Heart right ventricle (tissue), 16 donors: ENCODE data around the gene RMI2. TPM values are rescaled to one million over a fixed set of nuclear protein-coding genes. Genes with fewer than 3 reads are reported as not detected.

Experiments
- ATAC-seq, 8 donors: fragments of 200-7000 bp; cut with Tn5 transposase; one replicate each; pipeline ENCODE4 v1.9.1; 2020; ENCODE audit warnings: mild to moderate bottlenecking in 8 of 8, moderate library complexity in 8 of 8, moderate number of reproducible peaks in 1 of 8
- DNase-seq, 2 donors: peaks; one replicate each; pipeline ENCODE4 v3.0.0-alpha.2; 2020
- H3K27ac ChIP-seq, 10 donors: fragments of 200-600 bp; sonication (generic) in 2 of 10; one replicate each; pipeline versions ENCODE4 v1.5.0 to v1.8.0; 2020 to 2022; ENCODE audit warnings: mild to moderate bottlenecking in 3 of 10
- H3K27me3 ChIP-seq, 7 donors: fragments of 200-600 bp; one replicate each; pipeline ENCODE4 v1.8.0; 2021 to 2022; ENCODE audit warnings: mild to moderate bottlenecking in 2 of 7
- H3K36me3 ChIP-seq, 9 donors: fragments of 200-600 bp; sonication (generic) in 1 of 9; one replicate each; pipeline versions ENCODE4 v1.5.0 to v1.8.0; 2020 to 2022; ENCODE audit warnings: mild to moderate bottlenecking in 2 of 9
- H3K4me1 ChIP-seq, 9 donors: fragments of 200-600 bp; sonication (generic) in 1 of 9; one replicate each; pipeline versions ENCODE4 v1.5.0 to v1.8.0; 2020 to 2022; ENCODE audit warnings: mild to moderate bottlenecking in 4 of 9
- H3K4me3 ChIP-seq, 10 donors: fragments of 200-600 bp; sonication (generic) in 2 of 10; one replicate each; pipeline versions ENCODE4 v1.5.0 to v1.8.0; 2020 to 2022; ENCODE audit warnings: mild to moderate bottlenecking in 7 of 10, moderate library complexity in 2 of 10
- H3K9me3 ChIP-seq, 11 donors: fragments of 200-600 bp in 10 of 11; sonication (generic) in 2 of 11; one replicate each; pipeline versions ENCODE4 v1.5.0 to v1.8.0; 2013 to 2022; ENCODE audit warnings: mild to moderate bottlenecking in 2 of 11, control low read depth in 1 of 11, moderate library complexity in 1 of 11
- CTCF ChIP-seq, 9 donors: fragments of 200-600 bp; sonication (generic) in 2 of 9; IDR thresholded peaks; one replicate each; pipeline versions ENCODE4 v1.5.0 to v1.8.0; 2021 to 2022; ENCODE audit warnings: antibody characterized with exemption in 9 of 9, mild to moderate bottlenecking in 5 of 9, moderate library complexity in 1 of 9
- WGBS, 2 donors: extraction: QIAGEN DNeasy Blood & Tissue Kit; methylation state at CpG; one replicate each; pipeline ENCODE4 v1.1.7; 2013; ENCODE audit warnings: inconsistent platforms in 1 of 2; 5-methylcytosine and 5-hydroxymethylcytosine counted together
- intact Hi-C, 10 donors: fragments of 100-400 bp; cut with DNase I; formaldehyde crosslinking; loops; one replicate each; pipeline versions ENCODE4 v1.11.1 to v1.14.2; 2022
- polyA plus RNA-seq, 2 donors: library from polyadenylated mRNA; stranded (reverse); fragments of 200-250 nt; gene quantifications; one replicate each; pipeline ENCODE4 v1.2.3, GENCODE V29; 2013
- total RNA-seq, 10 donors: library from RNA; stranded (reverse); fragmentation: NEBNext Ultra II Directional in 3 of 10; extraction: Animal tissue kit (Norgen Biotek cat#: 25700) in 3 of 10; gene quantifications; one replicate each; pipeline versions ENCODE4 v1.2.1 to v1.2.4, GENCODE V29; 2021 to 2023
- donor health status: Arrhythmogenic right ventricular cardiomyopathy.
- donor health status: ischemic (EF 13 %, LVEDD 7.1; RV severe dilation, severe dysfunction).
- donor health status: healthy with polysubstance abuse.
- donor health status: DM: no; HTN: yes; CAD: no.
- donor health status: DM: no; HTN: no; CAD: no.
- donor health status: ischemic (EF 25% LVEDD 6.9; RV normal size, moderate dysfunction).
- donor health status: ischemic (EF 25% LVEDD 5.7; RV mildly dilated, moderate dysfunction).
- donor health status: healthy.
- donor health status: DM: yes; HTN: yes; CAD: no.
- donor health status: Ischemic cardiomyopathy.
- donor health status: ischemic (EF 35%, LVEDD 5.7; RV mildly dilated, moderate dysfunction).
- donor health status: nonischemic (EF 11% LVEDD 7.7; RV severe dilation, severe dysfunction).
- donor health status: DM: yes; HTN: yes; CAD: no.
- donor health status: PGD.
- donor health status: ischemic (EF 29% LVEDD 5.4; RV normal size, mild dysfunction).
- donor health status: nonischemic (EF 23%, LVEDD 6.1; RV moderate dilation, normal function).

The RMI2 gene
- total and polyA plus RNA-seq, 12 donors, result 0.22 to 3.8 (median 1.1) TPM

DNA sequence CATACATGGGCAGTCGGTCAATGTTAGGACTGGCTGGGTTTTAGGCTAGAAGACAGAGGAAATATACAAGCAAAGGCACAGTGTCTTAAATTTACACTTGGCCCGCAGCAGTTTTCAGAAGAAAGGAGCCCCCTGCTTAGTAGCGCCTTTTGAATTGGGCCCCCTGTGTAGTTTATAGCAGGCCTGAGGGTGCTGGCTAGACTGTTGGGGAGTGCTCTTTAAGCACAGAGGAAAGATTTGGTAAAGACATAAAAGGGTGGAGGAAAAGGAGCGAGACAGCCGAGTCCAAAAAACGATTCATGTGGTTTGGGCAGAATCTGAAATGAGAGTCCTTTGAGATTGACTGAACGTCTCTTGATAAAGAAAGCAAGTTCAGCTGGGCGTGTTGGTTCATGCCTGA is 10.6 kb downstream of the RMI2 start:
- Histone ChIP-seq H3K27ac (peak overlapping the region in 1 of 10 donors; percentile 76), H3K4me1 (peaks cover 5 to 66% (median 33%) of the 10 kb centered on the region in 9 donors), H3K9me3 (no peaks in the 10 kb centered on the region), H3K4me3 (no peak overlapping the region), H3K27me3 (peaks cover 0 to 41% (median 0%) of the 10 kb centered on the region in 7 donors), H3K36me3 (no peaks in the 10 kb centered on the region)
- DNase-seq (no peak), ATAC-seq (no peak)
- WGBS, 2 donors, result 75 to 77% methylated on average over 8 of the region's 8 CpGs
- intact Hi-C loops, result loop anchor here in 9 of 10 donors (2.0 to 10.0 kb wide), 9 partner anchors 91 to 394 kb away; partner anchors contain the start of genes SOCS1 (in 6 of the 9) and TNP2 (in 1 of the 9)
- no peak for TF ChIP-seq CTCF (IDR thresholded peaks at IDR 0.05)

DNA sequence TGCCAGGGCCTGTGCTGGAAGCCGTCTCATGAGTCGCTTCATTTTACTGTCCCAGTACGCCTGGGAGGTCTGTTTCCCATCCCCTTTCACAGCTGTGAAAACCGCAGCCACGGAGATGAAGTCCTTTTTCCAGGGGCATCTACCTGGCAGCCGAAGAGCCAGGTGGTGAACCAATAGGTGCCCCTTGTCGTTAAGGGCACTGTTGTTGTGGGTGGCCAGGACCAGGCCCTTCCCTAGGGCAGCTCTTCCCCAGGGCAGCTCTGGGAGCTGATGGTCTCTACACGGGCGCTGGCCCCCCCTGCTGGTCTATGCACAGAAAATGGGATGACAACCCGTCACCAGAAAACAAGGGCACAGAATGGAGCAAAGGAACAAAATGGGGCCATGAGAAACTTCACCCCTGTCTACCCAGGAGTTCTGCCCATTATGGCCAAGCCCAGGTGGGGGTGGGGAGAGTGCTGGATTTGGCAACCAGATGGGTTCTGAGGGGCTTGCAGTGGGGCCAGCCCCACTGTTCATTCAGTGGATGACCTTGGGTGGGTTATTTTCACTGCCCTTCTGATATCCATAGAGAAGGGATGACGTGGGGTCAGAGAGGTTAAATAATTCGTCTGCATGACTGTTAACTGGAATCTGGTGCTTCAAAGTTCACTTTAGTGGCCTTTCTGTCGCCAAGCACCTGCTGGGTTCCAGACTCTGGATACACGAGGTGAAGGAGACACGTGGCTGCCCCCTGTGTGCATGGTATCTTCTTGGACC is 11.5 kb downstream of the RMI2 start:
- peaks cover 0 to 47% (median 0%) of the 10 kb centered on the region in 7 donors for H3K27me3 ChIP-seq
- peak; percentile 34 to 77 (median 61) for ATAC-seq
- no peak overlapping the region for H3K4me3 ChIP-seq
- H3K4me1 ChIP-seq, result peaks cover 5 to 68% (median 33%) of the 10 kb centered on the region in 9 donors
- H3K27ac ChIP-seq, result peak overlapping the region in 7 of 10 donors; percentile 2 to 87 (median 80)
- intact Hi-C loops, result loop anchor here in 9 of 10 donors (2.0 to 10.0 kb wide), 9 partner anchors 92 to 394 kb away; partner anchors contain the start of genes SOCS1 (in 6 of the 9) and TNP2 (in 1 of the 9)
- H3K9me3 ChIP-seq, result no peaks in the 10 kb centered on the region
- peak; percentile 62 to 72 for DNase-seq
- TF ChIP-seq CTCF (IDR thresholded peaks at IDR 0.05), result peak; percentile 38 to 73 (median 69)
- 65 to 66% methylated on average over 15 of the region's 15 CpGs for WGBS, 2 donors
- H3K36me3 ChIP-seq, result no peaks in the 10 kb centered on the region

- Histone ChIP-seq H3K36me3 (no peaks in the 10 kb centered on the region), H3K4me3 (no peak overlapping the region), H3K9me3 (no peaks in the 10 kb centered on the region), H3K27me3 (peaks cover 0 to 56% (median 0%) of the 10 kb centered on the region in 7 donors), H3K4me1 (peaks cover 5 to 86% (median 37%) of the 10 kb centered on the region in 9 donors), H3K27ac (peak overlapping the region in 7 of 10 donors; percentile 15 to 87 (median 80))
- ATAC-seq, result no peak
- 65 to 75% methylated on average over 7 of the region's 7 CpGs for WGBS, 2 donors
- no peak for TF ChIP-seq CTCF (IDR thresholded peaks at IDR 0.05)
- no peak for DNase-seq
- intact Hi-C loops, result loop anchor here in 8 of 10 donors (5.0 to 10.0 kb wide), 7 partner anchors 94 to 396 kb away; partner anchors contain the start of genes SOCS1 (in 3 of the 8) and TNP2 (in 1 of the 8)
These were observed 13.3 kb downstream of the RMI2 start for GRCh38 chr16:11358531-11358930.

GRCh38 chr16:11359370-11359769 is 14.1 kb downstream of the RMI2 start:
- TF ChIP-seq CTCF (IDR thresholded peaks at IDR 0.05), result no peak
- intact Hi-C loops, result loop anchor here in 8 of 10 donors (5.0 to 10.0 kb wide), 7 partner anchors 95 to 397 kb away; partner anchors contain the start of genes SOCS1 (in 3 of the 8) and TNP2 (in 1 of the 8)

More at GRCh38 chr16:11359370-11359769, 14.1 kb downstream of the RMI2 start:
- 61 to 75% methylated on average over 5 of the region's 5 CpGs for WGBS, 2 donors
- H3K36me3 ChIP-seq, result no peaks in the 10 kb centered on the region
- H3K4me3 ChIP-seq, result no peak overlapping the region
- peaks cover 5 to 86% (median 41%) of the 10 kb centered on the region in 9 donors for H3K4me1 ChIP-seq
- H3K27ac ChIP-seq, result peak overlapping the region in 2 of 10 donors; percentile 84 to 85
- H3K9me3 ChIP-seq, result no peaks in the 10 kb centered on the region
- DNase-seq (no peak), ATAC-seq (peak in 1 of 8 donors; percentile 29)
- H3K27me3 ChIP-seq, result peaks cover 0 to 64% (median 0%) of the 10 kb centered on the region in 7 donors
